AG10803 (cell line): Measurements from ENCODE around the gene UQCR10.

Experiments
- DNase-seq: peaks from one replicate; pipeline ENCODE4 v3.0.0; 2010; ENCODE audit warnings: low read depth
- H3K4me3 ChIP-seq: 2 replicates; pipeline ENCODE4 v1.5.1; 2011; ENCODE audit warnings: mild to moderate bottlenecking, low read length, control low read depth
- TF ChIP-seq, protein P1 (sequence below): conservative IDR thresholded peaks from 2 replicates; pipeline ENCODE4 v1.5.1; 2011; ENCODE audit warnings: mild to moderate bottlenecking, low read length, control low read depth, inconsistent platforms

UQCR10 gene

DNA sequence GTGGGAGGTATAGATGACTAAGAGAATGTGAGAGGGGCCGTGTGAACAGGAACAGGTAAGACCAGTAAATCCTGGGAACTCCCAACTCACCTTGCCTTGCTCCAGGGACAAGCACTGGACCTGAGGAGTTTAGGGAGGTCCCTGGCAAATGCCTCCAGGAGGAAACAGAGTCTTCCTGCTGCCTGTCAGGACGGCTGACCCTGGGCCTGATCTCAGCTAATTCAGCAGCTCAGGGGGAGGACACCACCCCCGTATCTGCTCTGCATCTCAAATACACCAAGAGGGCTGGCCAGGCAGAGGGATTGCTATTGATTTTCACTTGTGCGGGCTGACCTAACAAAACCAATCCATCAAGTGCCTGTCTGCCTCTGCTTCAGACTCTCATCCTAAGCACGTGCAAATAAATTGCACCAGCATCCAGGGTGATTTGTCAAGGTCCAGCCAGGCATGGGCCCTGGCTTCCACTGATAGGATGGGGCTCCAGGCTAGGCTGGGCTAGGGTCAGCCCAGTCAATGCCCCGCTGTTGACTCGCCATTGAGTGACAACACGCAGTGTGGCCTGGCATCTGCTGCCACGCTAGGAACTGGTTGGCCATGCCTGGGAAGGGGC lies 20.3 kb downstream of the UQCR10 start:
- no peak overlapping the region for H3K4me3 ChIP-seq
- no peak for DNase-seq
- TF ChIP-seq, protein P1, sequence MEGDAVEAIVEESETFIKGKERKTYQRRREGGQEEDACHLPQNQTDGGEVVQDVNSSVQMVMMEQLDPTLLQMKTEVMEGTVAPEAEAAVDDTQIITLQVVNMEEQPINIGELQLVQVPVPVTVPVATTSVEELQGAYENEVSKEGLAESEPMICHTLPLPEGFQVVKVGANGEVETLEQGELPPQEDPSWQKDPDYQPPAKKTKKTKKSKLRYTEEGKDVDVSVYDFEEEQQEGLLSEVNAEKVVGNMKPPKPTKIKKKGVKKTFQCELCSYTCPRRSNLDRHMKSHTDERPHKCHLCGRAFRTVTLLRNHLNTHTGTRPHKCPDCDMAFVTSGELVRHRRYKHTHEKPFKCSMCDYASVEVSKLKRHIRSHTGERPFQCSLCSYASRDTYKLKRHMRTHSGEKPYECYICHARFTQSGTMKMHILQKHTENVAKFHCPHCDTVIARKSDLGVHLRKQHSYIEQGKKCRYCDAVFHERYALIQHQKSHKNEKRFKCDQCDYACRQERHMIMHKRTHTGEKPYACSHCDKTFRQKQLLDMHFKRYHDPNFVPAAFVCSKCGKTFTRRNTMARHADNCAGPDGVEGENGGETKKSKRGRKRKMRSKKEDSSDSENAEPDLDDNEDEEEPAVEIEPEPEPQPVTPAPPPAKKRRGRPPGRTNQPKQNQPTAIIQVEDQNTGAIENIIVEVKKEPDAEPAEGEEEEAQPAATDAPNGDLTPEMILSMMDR, result no peak

GRCh38 chr22:29788339-29789279 lies 21.4 kb downstream of the UQCR10 start:
- TF ChIP-seq, protein P1, result no peak
- no peak for DNase-seq
- H3K4me3 ChIP-seq, result no peak overlapping the region

DNA sequence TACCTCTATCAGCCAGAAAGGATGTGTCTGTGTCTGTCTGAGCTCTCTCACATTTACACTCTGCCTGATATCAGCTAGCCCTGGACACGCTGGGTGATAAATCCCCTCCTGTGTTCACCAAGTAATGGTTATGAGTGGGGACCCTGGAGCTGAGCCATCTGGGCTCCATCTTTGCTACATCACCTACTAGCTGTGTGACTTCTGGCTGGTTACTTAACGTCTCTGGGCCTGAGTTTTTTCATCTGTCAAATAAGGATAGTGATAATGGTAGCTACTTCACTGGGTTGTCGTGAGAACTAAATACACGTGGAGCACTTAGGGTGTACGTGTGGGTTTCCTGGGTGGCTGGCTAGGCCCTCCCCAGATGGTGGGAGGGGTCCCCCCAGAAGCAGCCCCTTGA lies 22.9 kb downstream of the UQCR10 start:
- TF ChIP-seq, protein P1, result no peak
- no peak for DNase-seq
- H3K4me3 ChIP-seq, result no peak overlapping the region

DNA sequence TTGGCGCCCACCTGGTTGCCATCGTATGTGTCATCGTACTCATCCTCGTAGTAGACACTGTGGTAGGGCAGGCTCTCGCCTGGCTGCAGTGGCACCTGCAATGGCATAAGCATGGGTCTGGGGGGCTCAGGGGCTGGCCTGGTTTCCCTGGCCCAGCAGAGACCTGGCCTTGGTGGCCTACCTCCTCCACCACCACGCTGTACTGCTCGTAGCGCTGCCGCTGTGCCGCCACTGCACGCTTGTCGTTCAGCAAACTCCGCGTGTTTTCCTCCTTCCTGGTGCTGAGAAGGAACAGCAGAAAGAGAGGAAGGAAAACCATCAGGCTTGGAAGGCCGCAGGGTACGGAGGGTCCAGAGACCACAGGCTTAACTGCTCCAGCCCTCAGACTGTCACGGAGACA lies 26.2 kb downstream of the UQCR10 start:
- TF ChIP-seq, protein P1, result no peak
- H3K4me3 ChIP-seq, result no peak overlapping the region
- DNase-seq, result no peak

GRCh38 chr22:29795663-29796062 lies 28.5 kb downstream of the UQCR10 start:
- H3K4me3 ChIP-seq, result no peak overlapping the region
- TF ChIP-seq, protein P1, result no peak
- no peak for DNase-seq

DNA sequence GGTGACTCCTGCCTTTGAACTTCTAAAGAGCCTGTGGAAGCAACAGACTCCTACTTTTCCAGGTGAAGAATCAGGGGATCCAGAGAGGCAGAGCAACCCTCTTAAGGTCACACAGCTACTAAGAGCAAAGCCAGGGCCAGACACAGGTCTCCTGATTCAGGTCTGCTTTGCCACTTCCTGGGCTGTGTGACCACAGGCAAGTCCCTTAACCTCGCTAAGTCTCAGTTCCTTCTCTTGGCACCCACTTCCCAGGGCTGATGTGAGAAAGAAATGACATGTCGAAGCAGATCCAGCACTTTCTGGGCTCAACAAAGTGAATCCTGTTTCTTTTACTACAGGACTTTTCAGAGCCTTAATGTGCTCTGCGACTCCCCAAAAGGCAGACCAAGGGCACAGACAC lies 30.2 kb downstream of the UQCR10 start:
- no peak overlapping the region for H3K4me3 ChIP-seq
- TF ChIP-seq, protein P1, result no peak
- DNase-seq, result no peak

- TF ChIP-seq, protein P1, result no peak
- peak; percentile 20 for DNase-seq
- H3K4me3 ChIP-seq, result no peak overlapping the region
Observed at GRCh38 chr22:29798318-29798717, 31.1 kb downstream of the UQCR10 start.
